ENCODE results near the gene RALGPS1.

The RALGPS1 gene

GRCh38 chr9:126986506-126986951, 71.9 kb downstream of the RALGPS1 start:
- peaks cover 18% of the 10 kb centered on the region for H3K27me3 Mint-ChIP-seq
- peak overlapping the region; percentile 79 for H3K27ac Mint-ChIP-seq (ENCODE audit: low read depth)
- peak overlapping the region; percentile 62 for H3K4me3 Mint-ChIP-seq
- peaks cover 84% of the 10 kb centered on the region for H3K4me1 Mint-ChIP-seq
- no peaks in the 10 kb centered on the region for H3K9me3 Mint-ChIP-seq
- peak in 1 of 2 donors; percentile 16 for DNase-seq (ENCODE audit: low spot score in 2 of 2)
- H3K36me3 Mint-ChIP-seq (ENCODE audit: insufficient read depth): peaks cover 15% of the 10 kb centered on the region
- ATAC-seq (replicated peaks; ENCODE audit: extremely low read depth, poor library complexity, severe bottlenecking): peak; percentile 26

DNA sequence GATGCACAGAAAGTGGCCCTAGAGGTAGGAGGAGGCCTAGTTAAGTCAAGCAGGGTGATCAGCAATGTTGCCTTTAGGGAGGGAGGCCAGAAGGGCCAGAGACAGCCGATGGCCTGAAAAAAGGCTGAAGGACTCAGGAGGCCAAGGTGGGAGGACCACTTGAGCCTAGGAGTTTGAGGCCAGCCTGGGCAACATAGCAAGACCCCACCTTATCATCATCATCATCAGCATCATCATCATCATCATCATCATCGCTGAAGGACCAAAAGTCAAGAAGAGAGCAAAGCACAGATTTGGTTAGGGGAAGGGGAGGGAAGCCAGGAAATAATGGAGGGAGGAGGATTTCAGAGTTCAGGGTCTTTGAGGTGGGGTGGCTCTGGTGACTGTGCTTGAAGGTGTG, 74.3 kb downstream of the RALGPS1 start:
- peaks cover 62% of the 10 kb centered on the region for H3K4me1 Mint-ChIP-seq
- peaks cover 11% of the 10 kb centered on the region for H3K36me3 Mint-ChIP-seq (ENCODE audit: insufficient read depth)
- H3K9me3 Mint-ChIP-seq: peaks cover 6% of the 10 kb centered on the region
- ATAC-seq (replicated peaks; ENCODE audit: extremely low read depth, poor library complexity, severe bottlenecking) (no peak), DNase-seq (ENCODE audit: low spot score in 2 of 2) (no peak)
- H3K27ac Mint-ChIP-seq (ENCODE audit: low read depth): peak overlapping the region; percentile 79
- no peak overlapping the region for H3K4me3 Mint-ChIP-seq
- peaks cover 18% of the 10 kb centered on the region for H3K27me3 Mint-ChIP-seq

DNA sequence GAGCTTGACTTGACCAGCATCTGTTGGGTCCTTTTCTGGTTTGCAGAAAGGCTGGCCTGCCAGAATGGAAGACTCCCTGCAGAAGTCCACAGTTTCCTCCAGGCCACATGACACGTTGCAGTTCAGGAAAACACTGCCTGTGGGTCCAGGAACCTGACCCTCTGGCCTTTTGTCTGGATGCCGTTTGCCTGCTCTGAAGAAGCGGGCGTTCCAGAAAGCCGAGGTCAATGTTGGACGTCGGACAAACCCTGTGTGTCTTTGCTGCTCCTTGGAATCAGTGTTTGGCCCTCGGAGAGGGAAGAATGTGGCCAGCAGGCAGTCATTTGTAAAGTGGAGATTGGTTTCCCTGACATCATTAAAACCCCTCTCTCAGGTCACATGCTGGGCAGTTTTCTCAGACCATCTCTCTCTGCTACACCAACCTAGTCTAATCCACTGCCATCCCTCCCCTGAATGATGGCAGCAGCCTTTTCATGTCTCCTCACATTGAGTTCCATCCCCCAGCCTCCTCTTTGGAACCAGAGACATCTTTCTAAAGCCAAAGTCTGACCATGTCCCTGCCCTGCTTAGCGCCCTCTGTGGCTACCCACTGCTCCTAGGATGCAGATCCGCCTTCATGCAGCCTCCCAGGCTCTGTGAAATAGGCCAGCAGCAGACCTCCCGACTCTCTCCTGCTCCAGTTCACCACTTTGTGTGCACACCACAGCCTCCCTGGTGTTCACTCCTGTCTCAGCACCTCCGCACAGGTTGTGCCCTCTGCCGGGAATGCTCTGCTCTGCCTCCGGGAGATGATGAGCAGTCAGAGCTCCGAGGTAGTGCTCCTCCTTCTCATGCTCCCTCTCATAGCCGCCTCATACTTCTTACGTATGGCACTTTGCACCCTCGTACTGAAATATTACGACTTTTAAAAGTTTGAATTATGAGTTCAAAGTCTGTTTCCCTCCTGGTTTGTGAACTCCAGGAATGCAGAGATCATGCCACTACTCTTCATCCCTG, 75.6 kb downstream of the RALGPS1 start:
- H3K27me3 Mint-ChIP-seq: peaks cover 18% of the 10 kb centered on the region
- H3K27ac Mint-ChIP-seq (ENCODE audit: low read depth): peak overlapping the region; percentile 66
- H3K4me3 Mint-ChIP-seq: no peak overlapping the region
- DNase-seq (ENCODE audit: low spot score in 2 of 2) (no peak), ATAC-seq (replicated peaks; ENCODE audit: extremely low read depth, poor library complexity, severe bottlenecking) (no peak)
- H3K9me3 Mint-ChIP-seq: peaks cover 6% of the 10 kb centered on the region
- peaks cover 11% of the 10 kb centered on the region for H3K36me3 Mint-ChIP-seq (ENCODE audit: insufficient read depth)
- peaks cover 49% of the 10 kb centered on the region for H3K4me1 Mint-ChIP-seq

DNA sequence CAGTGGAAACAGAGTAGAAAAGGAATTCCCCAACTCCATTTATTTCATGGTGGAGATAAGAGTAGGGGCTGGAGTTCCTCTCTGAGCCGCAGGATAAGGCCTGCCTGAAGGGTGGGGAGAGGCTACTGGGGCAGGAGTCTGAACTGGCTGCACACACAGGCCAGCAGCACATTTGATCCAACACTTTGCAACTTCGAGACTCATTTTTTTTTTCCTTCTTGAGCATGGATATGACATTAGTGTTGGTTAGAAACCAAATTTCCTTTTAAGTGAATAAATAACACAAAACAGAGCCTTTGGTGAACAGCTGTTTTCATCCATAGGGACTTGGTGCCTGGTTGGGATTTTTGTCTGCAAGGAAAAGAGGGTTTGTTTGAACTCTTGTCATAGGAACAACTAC, 76.6 kb downstream of the RALGPS1 start:
- no peak for ATAC-seq (replicated peaks; ENCODE audit: extremely low read depth, poor library complexity, severe bottlenecking)
- Mint-ChIP-seq H3K4me3 (no peak overlapping the region), H3K27me3 (peaks cover 18% of the 10 kb centered on the region), H3K27ac (ENCODE audit: low read depth) (no peak overlapping the region), H3K36me3 (ENCODE audit: insufficient read depth) (peaks cover 6% of the 10 kb centered on the region), H3K9me3 (peaks cover 6% of the 10 kb centered on the region), H3K4me1 (peaks cover 41% of the 10 kb centered on the region)
- DNase-seq (ENCODE audit: low spot score in 2 of 2): no peak

DNA sequence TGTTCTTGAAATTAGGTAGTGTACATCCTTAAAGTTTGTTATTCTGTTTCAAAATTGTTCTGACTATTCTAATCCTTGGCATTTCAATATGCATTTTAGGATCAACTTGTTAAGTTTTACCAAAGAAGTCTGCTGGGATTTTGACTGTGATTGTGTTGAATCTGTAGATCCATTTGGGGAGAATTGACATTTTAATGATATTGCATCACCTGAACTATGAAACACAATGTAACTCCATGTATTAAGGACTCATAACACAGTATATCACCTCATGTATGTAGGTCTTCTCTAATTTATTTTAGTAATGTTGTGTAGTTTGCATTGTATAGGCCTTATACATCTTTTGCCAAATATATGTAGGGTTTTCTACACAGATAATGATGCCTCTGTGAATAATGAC, 77.8 kb downstream of the RALGPS1 start:
- H3K27ac Mint-ChIP-seq (ENCODE audit: low read depth): no peak overlapping the region
- peaks cover 28% of the 10 kb centered on the region for H3K4me1 Mint-ChIP-seq
- H3K36me3 Mint-ChIP-seq (ENCODE audit: insufficient read depth): peaks cover 6% of the 10 kb centered on the region
- ATAC-seq (replicated peaks; ENCODE audit: extremely low read depth, poor library complexity, severe bottlenecking): no peak
- no peak overlapping the region for H3K4me3 Mint-ChIP-seq
- H3K27me3 Mint-ChIP-seq: peaks cover 18% of the 10 kb centered on the region
- peaks cover 6% of the 10 kb centered on the region for H3K9me3 Mint-ChIP-seq
- no peak for DNase-seq (ENCODE audit: low spot score in 2 of 2)

DNA sequence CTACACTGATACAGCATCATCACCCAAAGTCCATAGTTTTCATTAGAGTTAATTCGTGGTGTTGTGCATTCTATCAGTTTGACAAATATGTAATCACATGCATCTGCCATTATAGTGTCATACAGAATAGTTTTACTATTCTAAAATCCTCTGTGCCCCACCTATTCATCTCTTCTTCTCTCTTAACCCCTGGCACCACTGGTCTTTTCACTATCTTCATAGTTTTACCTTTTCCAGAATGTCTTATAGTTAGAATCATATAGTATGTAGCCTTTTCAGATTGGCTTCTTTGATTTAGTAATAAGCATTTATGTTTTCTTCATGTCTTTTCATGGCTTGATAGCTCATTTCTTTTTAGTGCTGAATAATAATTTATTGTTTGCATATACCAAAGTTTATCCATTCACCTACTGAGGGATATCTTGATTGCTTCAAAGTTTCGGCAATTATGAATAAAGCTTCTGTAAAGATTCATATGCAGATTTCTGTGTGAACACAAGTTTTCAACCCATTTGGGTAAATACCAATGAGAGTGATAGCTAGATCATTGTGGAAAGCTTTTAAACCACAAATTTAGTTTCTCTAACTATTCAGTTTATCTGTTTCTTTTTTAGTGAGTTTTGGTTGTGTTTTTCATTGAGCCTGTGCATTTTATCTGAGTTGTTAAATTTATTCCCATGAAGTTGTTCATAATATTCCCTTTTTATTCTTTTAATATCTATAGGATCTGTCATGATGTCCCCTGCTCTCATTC, 84.9 kb downstream of the RALGPS1 start:
- ATAC-seq (replicated peaks; ENCODE audit: extremely low read depth, poor library complexity, severe bottlenecking): no peak

GRCh38 chr9:127004946-127005769, 90.6 kb downstream of the RALGPS1 start:
- Mint-ChIP-seq H3K4me3 (peak overlapping the region; percentile 27), H3K9me3 (no peaks in the 10 kb centered on the region), H3K27me3 (no peaks in the 10 kb centered on the region), H3K27ac (ENCODE audit: low read depth) (peak overlapping the region; percentile 84), H3K4me1 (peaks cover 28% of the 10 kb centered on the region), H3K36me3 (ENCODE audit: insufficient read depth) (peaks cover 4% of the 10 kb centered on the region)
- ATAC-seq (replicated peaks; ENCODE audit: extremely low read depth, poor library complexity, severe bottlenecking) (peak; percentile 99), DNase-seq (ENCODE audit: low spot score in 2 of 2) (peak in 1 of 2 donors; percentile 70)

More for the DNA sequence above, 84.9 kb downstream of the RALGPS1 start:
- Mint-ChIP-seq H3K27me3 (no peaks in the 10 kb centered on the region), H3K36me3 (ENCODE audit: insufficient read depth) (peaks cover 2% of the 10 kb centered on the region), H3K4me1 (peaks cover 4% of the 10 kb centered on the region), H3K9me3 (no peaks in the 10 kb centered on the region), H3K27ac (ENCODE audit: low read depth) (peak overlapping the region; percentile 30), H3K4me3 (no peak overlapping the region)
- no peak for DNase-seq (ENCODE audit: low spot score in 2 of 2)

DNA sequence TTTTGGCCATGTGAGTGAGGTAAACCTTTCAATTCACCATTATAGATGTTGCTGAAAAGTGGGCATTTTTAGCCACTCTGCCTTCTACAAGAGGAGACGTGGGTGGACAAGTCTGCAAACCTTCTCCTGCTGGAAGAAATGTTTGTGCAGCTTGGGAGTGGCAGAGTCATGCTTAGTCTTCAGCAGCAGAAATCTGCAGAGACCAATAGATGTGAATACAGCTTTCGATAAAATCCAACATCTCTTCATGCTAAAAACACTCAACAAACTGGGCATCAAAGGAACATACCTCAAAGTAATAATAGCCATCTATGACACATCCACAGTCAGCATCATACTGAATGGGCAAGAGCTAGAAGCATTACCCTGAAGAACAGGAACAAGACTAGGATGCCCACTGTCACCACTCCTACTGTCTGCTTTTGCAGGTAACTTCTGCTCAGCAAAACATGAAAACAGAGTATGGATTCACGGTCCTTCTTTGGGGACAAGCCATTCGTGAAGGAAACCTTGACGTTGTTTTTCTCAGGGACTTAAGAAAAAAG, 91.3 kb downstream of the RALGPS1 start:
- H3K4me3 Mint-ChIP-seq: peak overlapping the region; percentile 27
- peaks cover 28% of the 10 kb centered on the region for H3K4me1 Mint-ChIP-seq
- ATAC-seq (replicated peaks; ENCODE audit: extremely low read depth, poor library complexity, severe bottlenecking) (no peak), DNase-seq (ENCODE audit: low spot score in 2 of 2) (no peak)
- H3K9me3 Mint-ChIP-seq: no peaks in the 10 kb centered on the region
- peaks cover 4% of the 10 kb centered on the region for H3K36me3 Mint-ChIP-seq (ENCODE audit: insufficient read depth)
- no peaks in the 10 kb centered on the region for H3K27me3 Mint-ChIP-seq
- peak overlapping the region; percentile 84 for H3K27ac Mint-ChIP-seq (ENCODE audit: low read depth)

GRCh38 chr9:127007638-127008037, 93.1 kb downstream of the RALGPS1 start:
- no peaks in the 10 kb centered on the region for H3K9me3 Mint-ChIP-seq

DNA sequence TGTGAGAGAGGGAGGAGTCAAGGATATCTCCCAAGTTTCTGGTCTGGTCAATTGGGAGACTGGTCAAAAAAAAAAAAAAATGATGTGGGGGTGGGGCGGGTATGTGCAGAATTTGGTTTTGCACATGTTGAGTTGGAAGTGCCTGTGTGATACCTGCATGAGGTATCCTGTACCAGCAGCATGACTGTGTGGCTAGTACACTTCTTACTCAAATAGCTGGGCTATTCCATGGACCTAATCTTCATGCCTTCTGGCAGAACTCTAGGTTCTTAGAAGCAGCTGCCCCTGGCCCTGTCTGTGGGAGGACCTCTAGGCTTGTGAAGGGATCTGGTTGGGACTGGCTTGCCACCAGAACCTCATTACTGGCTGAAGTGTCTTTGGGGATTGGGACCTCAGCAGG, 93.5 kb downstream of the RALGPS1 start:
- DNase-seq (ENCODE audit: low spot score in 2 of 2): no peak
- Mint-ChIP-seq H3K27ac (ENCODE audit: low read depth) (peak overlapping the region; percentile 2), H3K27me3 (no peaks in the 10 kb centered on the region), H3K4me1 (peaks cover 28% of the 10 kb centered on the region), H3K4me3 (no peak overlapping the region), H3K9me3 (no peaks in the 10 kb centered on the region), H3K36me3 (ENCODE audit: insufficient read depth) (peaks cover 2% of the 10 kb centered on the region)
- ATAC-seq (replicated peaks; ENCODE audit: extremely low read depth, poor library complexity, severe bottlenecking): no peak

More at GRCh38 chr9:127007638-127008037, 93.1 kb downstream of the RALGPS1 start:
- Mint-ChIP-seq H3K27me3 (no peaks in the 10 kb centered on the region), H3K4me1 (peaks cover 28% of the 10 kb centered on the region), H3K27ac (ENCODE audit: low read depth) (peak overlapping the region; percentile 2), H3K36me3 (ENCODE audit: insufficient read depth) (peaks cover 4% of the 10 kb centered on the region), H3K4me3 (no peak overlapping the region)
- DNase-seq (ENCODE audit: low spot score in 2 of 2): no peak
- no peak for ATAC-seq (replicated peaks; ENCODE audit: extremely low read depth, poor library complexity, severe bottlenecking)

GRCh38 chr9:127011772-127012171, 97.2 kb downstream of the RALGPS1 start:
- ATAC-seq (replicated peaks; ENCODE audit: extremely low read depth, poor library complexity, severe bottlenecking) (no peak), DNase-seq (ENCODE audit: low spot score in 2 of 2) (no peak)
- no peaks in the 10 kb centered on the region for H3K27me3 Mint-ChIP-seq
- H3K36me3 Mint-ChIP-seq (ENCODE audit: insufficient read depth): peaks cover 1% of the 10 kb centered on the region
- H3K4me1 Mint-ChIP-seq: peaks cover 14% of the 10 kb centered on the region
- no peaks in the 10 kb centered on the region for H3K9me3 Mint-ChIP-seq
- H3K4me3 Mint-ChIP-seq: no peak overlapping the region
- no peak overlapping the region for H3K27ac Mint-ChIP-seq (ENCODE audit: low read depth)

GRCh38 chr9:127012250-127012649, 97.7 kb downstream of the RALGPS1 start:
- peaks cover 12% of the 10 kb centered on the region for H3K4me1 Mint-ChIP-seq
- H3K27ac Mint-ChIP-seq (ENCODE audit: low read depth): no peak overlapping the region
- no peak overlapping the region for H3K4me3 Mint-ChIP-seq
- peaks cover 1% of the 10 kb centered on the region for H3K36me3 Mint-ChIP-seq (ENCODE audit: insufficient read depth)
- H3K9me3 Mint-ChIP-seq: no peaks in the 10 kb centered on the region
- DNase-seq (ENCODE audit: low spot score in 2 of 2) (no peak), ATAC-seq (replicated peaks; ENCODE audit: extremely low read depth, poor library complexity, severe bottlenecking) (no peak)
- H3K27me3 Mint-ChIP-seq: no peaks in the 10 kb centered on the region

All from central memory CD8-positive, alpha-beta T cell (primary cell).